ENCODE results near the gene PRDM8. TPM values are rescaled to one million over a fixed set of nuclear protein-coding genes. Genes with fewer than 3 reads are reported as not detected.

Gene PRDM8
- total RNA-seq, 2 experiments from 2014 or later = not detected

GRCh38 chr4:80162418-80162817, 34.9 kb upstream of the PRDM8 start:
- CTCF ChIA-PET (ENCODE audit: unreplicated experiment) = no interaction called here
- POLR2A ChIA-PET = no interaction called here
- Histone ChIP-seq H3K4me3 (ENCODE audit: low read depth, low read length, poor library complexity, severe bottlenecking) (no peak overlapping the region), H2AFZ (ENCODE audit: low read length) (no peak overlapping the region), H3K4me1 (ENCODE audit: insufficient read depth, low read length, poor library complexity, severe bottlenecking) (no peaks in the 10 kb centered on the region), H3K9me2 (ENCODE audit: insufficient read depth, low read length) (no peaks in the 10 kb centered on the region), H3K79me2 (ENCODE audit: insufficient read depth, low read depth, low read length) (no peaks in the 10 kb centered on the region), H3K36me3 (ENCODE audit: insufficient read depth, low read length) (no peaks in the 10 kb centered on the region), H3K9me3 (ENCODE audit: low read length) (no peaks in the 10 kb centered on the region), H3K4me2 (ENCODE audit: low read length) (no peak overlapping the region), H4K20me1 (ENCODE audit: insufficient read depth, low read length) (no peaks in the 10 kb centered on the region), H3K27ac (ENCODE audit: low read depth, low read length, poor library complexity, severe bottlenecking) (no peak overlapping the region)
- BruUV-seq (replicated peaks) = no TSS peak
- no peak for TF ChIP-seq EZH2phosphoT487 (IDR thresholded peaks at IDR 0.05; ENCODE audit: borderline replicate concordance, low read depth, low read length)
- no peak for TF ChIP-seq CTCF (conservative IDR thresholded peaks at IDR 0.05; ENCODE audit: low read length)
- intact Hi-C loops (cut with micrococcal nuclease; ENCODE audit: unreplicated experiment) = no loop called here
- DNase-seq (ENCODE audit: low spot score) = no peak

GRCh38 chr4:80165855-80166254, 31.4 kb upstream of the PRDM8 start:
- intact Hi-C loops (cut with micrococcal nuclease; ENCODE audit: unreplicated experiment) = no loop called here
- DNase-seq (ENCODE audit: low spot score) = no peak
- Histone ChIP-seq H3K4me2 (ENCODE audit: low read length) (no peak overlapping the region), H3K79me2 (ENCODE audit: insufficient read depth, low read depth, low read length) (no peaks in the 10 kb centered on the region), H4K20me1 (ENCODE audit: insufficient read depth, low read length) (no peaks in the 10 kb centered on the region), H3K4me3 (ENCODE audit: low read depth, low read length, poor library complexity, severe bottlenecking) (no peak overlapping the region), H3K9me3 (ENCODE audit: low read length) (no peaks in the 10 kb centered on the region), H3K27ac (ENCODE audit: low read depth, low read length, poor library complexity, severe bottlenecking) (no peak overlapping the region), H2AFZ (ENCODE audit: low read length) (no peak overlapping the region), H3K36me3 (ENCODE audit: insufficient read depth, low read length) (no peaks in the 10 kb centered on the region), H3K9me2 (ENCODE audit: insufficient read depth, low read length) (no peaks in the 10 kb centered on the region), H3K4me1 (ENCODE audit: insufficient read depth, low read length, poor library complexity, severe bottlenecking) (no peaks in the 10 kb centered on the region)
- BruUV-seq (replicated peaks) = no TSS peak
- ChIA-PET POLR2A (no interaction called here), CTCF (ENCODE audit: unreplicated experiment) (no interaction called here)
- no peak for TF ChIP-seq EZH2phosphoT487 (IDR thresholded peaks at IDR 0.05; ENCODE audit: borderline replicate concordance, low read depth, low read length)
- TF ChIP-seq CTCF (conservative IDR thresholded peaks at IDR 0.05; ENCODE audit: low read length) = no peak

GRCh38 chr4:80171251-80171650, 26.1 kb upstream of the PRDM8 start:
- BruUV-seq (replicated peaks) = no TSS peak
- Histone ChIP-seq H3K79me2 (ENCODE audit: insufficient read depth, low read depth, low read length) (no peaks in the 10 kb centered on the region), H3K9me2 (ENCODE audit: insufficient read depth, low read length) (no peaks in the 10 kb centered on the region), H3K4me2 (ENCODE audit: low read length) (no peak overlapping the region), H3K4me3 (ENCODE audit: low read depth, low read length, poor library complexity, severe bottlenecking) (no peak overlapping the region), H3K4me1 (ENCODE audit: insufficient read depth, low read length, poor library complexity, severe bottlenecking) (peaks cover 14% of the 10 kb centered on the region), H3K36me3 (ENCODE audit: insufficient read depth, low read length) (no peaks in the 10 kb centered on the region), H3K9me3 (ENCODE audit: low read length) (no peaks in the 10 kb centered on the region), H3K27ac (ENCODE audit: low read depth, low read length, poor library complexity, severe bottlenecking) (no peak overlapping the region), H4K20me1 (ENCODE audit: insufficient read depth, low read length) (no peaks in the 10 kb centered on the region), H2AFZ (ENCODE audit: low read length) (no peak overlapping the region)
- POLR2A ChIA-PET = interaction anchor here (0.6 to 2.0 kb wide), 4 partner anchors 10 to 360 kb away, joined by 4 to 8 read pairs (median 4); no protein-coding TSS in a partner anchor
- TF ChIP-seq EZH2phosphoT487 (IDR thresholded peaks at IDR 0.05; ENCODE audit: borderline replicate concordance, low read depth, low read length) = no peak
- no peak for TF ChIP-seq CTCF (conservative IDR thresholded peaks at IDR 0.05; ENCODE audit: low read length)
- CTCF ChIA-PET (ENCODE audit: unreplicated experiment) = no interaction called here
- intact Hi-C loops (cut with micrococcal nuclease; ENCODE audit: unreplicated experiment) = no loop called here
- no peak for DNase-seq (ENCODE audit: low spot score)
